GM12878 (cell line): ENCODE measurements around the gene VEZF1.

Experiments
- BCL11A ChIP-seq: IDR thresholded peaks from 2 replicates; pipeline ENCODE4 v1.6.1; 2011; ENCODE audit warnings: low read depth, low read length
- BHLHE40 ChIP-seq, 2 experiments: fragments of 450-650 bp in 1 of 2; IDR thresholded peaks; 2 replicates each; pipeline ENCODE4 v1.6.1; 2011 to 2017; ENCODE audit warnings: low read depth in 2 of 2, borderline replicate concordance in 1 of 2, improper control_type of control experiment in 1 of 2, low read length in 1 of 2, mild to moderate bottlenecking in 1 of 2
- EP300 ChIP-seq, 2 experiments: fragments of 150-350 bp in 1 of 2; IDR thresholded peaks; 2 replicates each; pipeline ENCODE4 v1.6.1; 2011 to 2012; ENCODE audit warnings: low read depth in 2 of 2, low read length in 2 of 2, borderline replicate concordance in 1 of 2, improper control_type of control experiment in 1 of 2, inconsistent platforms in 1 of 2; ENCODE audit not compliant: control insufficient read depth in 1 of 2
- MLLT1 ChIP-seq: fragments of 450-650 bp; IDR thresholded peaks from 2 replicates; pipeline ENCODE4 v1.6.1; 2016; ENCODE audit warnings: mild to moderate bottlenecking
- POLR2AphosphoS5 ChIP-seq: IDR thresholded peaks from 2 replicates; pipeline ENCODE4 v1.6.1; 2011; ENCODE audit warnings: mild to moderate bottlenecking, low read length, inconsistent platforms
- RELA ChIP-seq: fragments of 450-650 bp; IDR thresholded peaks from 2 replicates; pipeline ENCODE4 v1.8.0; 2014; ENCODE audit warnings: borderline replicate concordance; ENCODE audit not compliant: partially characterized antibody
- STAT3 ChIP-seq: IDR thresholded peaks from 2 replicates; pipeline ENCODE4 v1.6.1; 2011; ENCODE audit warnings: low read depth, low read length, improper control_type of control experiment
- SUZ12 ChIP-seq: fragments of 200-600 bp; sonication (generic); IDR thresholded peaks from one replicate; pipeline ENCODE4 v1.6.1; 2018; ENCODE audit warnings: antibody characterized with exemption, mild to moderate bottlenecking; ENCODE audit not compliant: unreplicated experiment

- TF ChIP-seq STAT3 (no peak), BHLHE40 (IDR thresholded peaks at IDR 0.05; ENCODE audit: borderline replicate concordance in 1 of 2, low read depth in 2 of 2, low read length in 1 of 2) (no peak), POLR2AphosphoS5 (no peak), SUZ12 (no peak), MLLT1 (no peak), RELA (no peak), EP300 (IDR thresholded peaks at IDR 0.05; ENCODE audit: borderline replicate concordance in 1 of 2, control insufficient read depth in 1 of 2, low read depth in 2 of 2, low read length in 2 of 2) (no peak), BCL11A (no peak)
Measured at GRCh38 chr17:57928928-57929327, 59.1 kb downstream of the VEZF1 start.
